Endothelial cell of umbilical vein (primary cell): ENCODE data around the gene CD44. TPM values are rescaled to one million over a fixed set of nuclear protein-coding genes. Genes with fewer than 3 reads are reported as not detected.

Experiments used
- BruUV-seq: library from RNA; stranded (reverse); fragments of 400-500 nt; replicated peaks from 2 replicates; lab custom pipeline; 2021; lab: Mats Ljungman, UMichigan
- CTCF ChIA-PET: fragments of 300-600, 350-600 bp; sonication (Branson Sonifier 250); formaldehyde crosslinking; loops from one replicate; lab custom pipeline; 2021; ENCODE audit warnings: antibody characterized with exemption, inconsistent platforms; lab: Charles Lee
- POLR2A ChIA-PET: fragments of 300-600, 350-600 bp; sonication (Branson Sonifier 250); formaldehyde crosslinking; loops from one replicate; lab custom pipeline; 2021; ENCODE audit warnings: antibody characterized with exemption, inconsistent platforms; lab: Charles Lee
- DNase-seq: peaks from one replicate; pipeline ENCODE4 v3.0.0-alpha.2; 2011; ENCODE audit warnings: low read depth, low spot score
- FAIRE-seq: peaks from 2 replicates; lab custom pipeline; 2011; peaks lifted over from hg19 to GRCh38; lab: Jason Lieb, UNC
- H2AFZ ChIP-seq: 2 replicates; pipeline ENCODE4 v1.6.0; 2012; ENCODE audit warnings: low read depth, low read length, control low read depth, inconsistent platforms
- H3K27ac ChIP-seq: 2 replicates; pipeline ENCODE4 v1.5.1; 2011; ENCODE audit warnings: low read depth, mild to moderate bottlenecking, control low read depth, low read length, moderate library complexity; ENCODE audit not compliant: insufficient read depth
- H3K27me3 ChIP-seq, 2 experiments: 2 replicates each; pipeline versions ENCODE4 v1.6.0 to v1.6.1; 2011; ENCODE audit warnings: low read length in 2 of 2, mixed read lengths in 1 of 2; ENCODE audit not compliant: control insufficient read depth in 2 of 2, insufficient read depth in 2 of 2
- H3K36me3 ChIP-seq, 2 experiments: 2 replicates in 1 of 2; 3 replicates in 1 of 2; pipeline ENCODE4 v1.5.1; 2011; ENCODE audit warnings: low read length in 2 of 2, mild to moderate bottlenecking in 1 of 2, moderate library complexity in 1 of 2; ENCODE audit not compliant: control insufficient read depth in 2 of 2, insufficient read depth in 2 of 2; ENCODE audit errors: extremely low read depth in 1 of 2
- H3K4me1 ChIP-seq: 3 replicates; pipeline ENCODE4 v1.5.1; 2011; ENCODE audit warnings: mild to moderate bottlenecking, low read length; ENCODE audit not compliant: control insufficient read depth, insufficient read depth; ENCODE audit errors: extremely low read depth
- H3K4me2 ChIP-seq: 2 replicates; pipeline ENCODE4 v1.6.1; 2011; ENCODE audit warnings: low read length, control low read depth, mixed read lengths; ENCODE audit not compliant: insufficient read depth
- H3K4me3 ChIP-seq, 3 experiments: fragments of 200-600 bp in 1 of 3; sonication (generic), shearing (Covaris generic) in 1 of 3; replicated peaks in 1 of 3; 2 replicates each; pipeline ENCODE4 v1.5.1; 2011 to 2016; ENCODE audit warnings: control low read depth in 3 of 3, low read length in 3 of 3, mild to moderate bottlenecking in 2 of 3, inconsistent platforms in 1 of 3, low read depth in 1 of 3, moderate library complexity in 1 of 3; ENCODE audit not compliant: insufficient read depth in 1 of 3
- H3K79me2 ChIP-seq: 2 replicates; pipeline ENCODE4 v1.6.0; 2012; ENCODE audit warnings: low read length, inconsistent platforms; ENCODE audit not compliant: control insufficient read depth, insufficient read depth
- H3K9ac ChIP-seq: replicated peaks from 2 replicates; pipeline ENCODE3; 2011; ENCODE audit warnings: low read length, control low read depth; ENCODE audit not compliant: insufficient read depth; ENCODE audit errors: extremely low read depth
- H3K9me1 ChIP-seq: replicated peaks from 3 replicates; pipeline ENCODE4 v1.6.0; 2011; ENCODE audit warnings: mild to moderate bottlenecking, low read length; ENCODE audit not compliant: control insufficient read depth, insufficient read depth; ENCODE audit errors: extremely low read depth
- H3K9me3 ChIP-seq: replicated peaks from 2 replicates; pipeline ENCODE4 v1.5.1; 2012; ENCODE audit warnings: low read length, inconsistent platforms; ENCODE audit not compliant: control insufficient read depth, insufficient read depth
- H4K20me1 ChIP-seq: replicated peaks from 2 replicates; pipeline ENCODE3; 2011; ENCODE audit warnings: mild to moderate bottlenecking, low read length; ENCODE audit not compliant: control insufficient read depth, insufficient read depth; ENCODE audit errors: extremely low read depth
- CTCF ChIP-seq, 2 donors: IDR thresholded peaks; 1 replicate in 1 of 2; 2 replicates in 1 of 2; pipeline ENCODE4 v1.5.1; 2011; ENCODE audit warnings: low read length in 2 of 2, mild to moderate bottlenecking in 2 of 2, moderate library complexity in 2 of 2, control low read depth in 1 of 2, inconsistent platforms in 1 of 2, low read depth in 1 of 2; ENCODE audit not compliant: insufficient read depth in 1 of 2; ENCODE audit errors: extremely low read depth in 1 of 2
- EZH2 ChIP-seq: IDR thresholded peaks from 2 replicates; pipeline ENCODE4 v1.6.1; 2012; ENCODE audit warnings: borderline replicate concordance, low read depth, mild to moderate bottlenecking, moderate library complexity, low read length, inconsistent platforms; ENCODE audit not compliant: severe bottlenecking
- FOS ChIP-seq: IDR thresholded peaks from 2 replicates; pipeline ENCODE4 v1.6.1; 2011; ENCODE audit warnings: mild to moderate bottlenecking, low read length, moderate library complexity, borderline replicate concordance; ENCODE audit not compliant: insufficient read depth
- GATA2 ChIP-seq: IDR thresholded peaks from 2 replicates; pipeline ENCODE4 v1.7.0; 2011; ENCODE audit warnings: low read depth, mild to moderate bottlenecking, moderate library complexity, mixed read lengths, low read length; ENCODE audit not compliant: insufficient read length, insufficient read depth
- JUN ChIP-seq: IDR thresholded peaks from 2 replicates; pipeline ENCODE4 v1.6.1; 2011; ENCODE audit warnings: borderline replicate concordance, low read depth; ENCODE audit not compliant: insufficient read length, insufficient read depth
- MYC ChIP-seq: IDR thresholded peaks from one replicate; pipeline ENCODE4 v1.6.1; 2011; ENCODE audit warnings: mild to moderate bottlenecking, low read depth, low read length
- POLR2AphosphoS5 ChIP-seq: IDR thresholded peaks from 2 replicates; pipeline ENCODE4 v1.6.1; 2012; ENCODE audit warnings: low read depth, mild to moderate bottlenecking, control low read depth, low read length, moderate library complexity; ENCODE audit not compliant: insufficient read depth
- dilution Hi-C: fragments of 300-500 bp; cut with MboI; formaldehyde crosslinking; loops from one replicate; pipeline ENCODE4 v1.15.0; 2019; ENCODE audit warnings: low sequenced_read_pairs; ENCODE audit not compliant: extremely low pct_ligation_motif_present
- intact Hi-C: fragments of 100-400 bp; cut with micrococcal nuclease; formaldehyde crosslinking; loops from one replicate; pipeline ENCODE4 v1.10.0; 2022
- polyA plus RNA-seq, 4 experiments: library from polyadenylated mRNA; depleted of rRNA in 3 of 4; stranded (reverse) in 3 of 4; unstranded in 1 of 4; fragments of >200 nt; gene quantifications; 2 replicates each; pipeline versions ENCODE4 v1.2.1 to v1.2.3, GENCODE V29; 2011 to 2012; ENCODE audit warnings: missing spikeins in 1 of 4
- total RNA-seq: library from RNA; stranded (reverse); gene quantifications from 2 replicates; pipeline ENCODE4 v1.2.3, GENCODE V29; 2021

Gene CD44
- total and polyA plus RNA-seq, 2 donors (not counting 3 experiments of a cell fraction or from before 2014, with no cell fraction given) = 25.5 to 26.3 TPM

DNA sequence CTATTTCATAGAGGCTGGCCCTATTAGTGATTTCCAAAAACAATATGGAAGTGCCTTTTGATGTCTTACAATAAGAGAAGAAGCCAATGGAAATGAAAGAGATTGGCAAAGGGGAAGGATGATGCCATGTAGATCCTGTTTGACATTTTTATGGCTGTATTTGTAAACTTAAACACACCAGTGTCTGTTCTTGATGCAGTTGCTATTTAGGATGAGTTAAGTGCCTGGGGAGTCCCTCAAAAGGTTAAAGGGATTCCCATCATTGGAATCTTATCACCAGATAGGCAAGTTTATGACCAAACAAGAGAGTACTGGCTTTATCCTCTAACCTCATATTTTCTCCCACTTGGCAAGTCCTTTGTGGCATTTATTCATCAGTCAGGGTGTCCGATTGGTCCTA, 91.4 kb downstream of the CD44 start:
- ChIA-PET CTCF (interaction anchor here (1.4 kb wide), 1 partner anchor 9 kb away, joined by 4 read pairs; no protein-coding TSS in a partner anchor), POLR2A (no interaction called here)
- H3K9me1 ChIP-seq = no peaks in the 10 kb centered on the region
- no peaks in the 10 kb centered on the region for H4K20me1 ChIP-seq
- no peaks in the 10 kb centered on the region for H3K79me2 ChIP-seq
- no peak overlapping the region for H3K27ac ChIP-seq
- no peaks in the 10 kb centered on the region for H3K4me1 ChIP-seq
- no peak overlapping the region for H3K4me2 ChIP-seq
- TF ChIP-seq POLR2AphosphoS5 (no peak), FOS (no peak), CTCF (IDR thresholded peaks at IDR 0.05; ENCODE audit: extremely low read depth in 1 of 2, insufficient read depth in 1 of 2, low read depth in 1 of 2, low read length in 2 of 2) (no peak)
- FAIRE-seq = no peak
- no peaks in the 10 kb centered on the region for H3K9me3 ChIP-seq
- H3K9ac ChIP-seq = no peak overlapping the region
- dilution Hi-C loops (no loop called here), intact Hi-C loops (loop anchor here (10.0 kb wide), 1 partner anchor 646 kb away; no protein-coding TSS in a partner anchor)
- no peak overlapping the region for H2AFZ ChIP-seq
- no peaks in the 10 kb centered on the region for H3K27me3 ChIP-seq
- H3K4me3 ChIP-seq = no peak overlapping the region
- BruUV-seq = no TSS peak
- DNase-seq = no peak
- no peaks in the 10 kb centered on the region for H3K36me3 ChIP-seq

- no peaks in the 10 kb centered on the region for H3K36me3 ChIP-seq
- H2AFZ ChIP-seq = no peak overlapping the region
- H3K79me2 ChIP-seq = no peaks in the 10 kb centered on the region
- POLR2A ChIA-PET = no interaction called here
- no peak overlapping the region for H3K4me2 ChIP-seq
- H3K9me1 ChIP-seq = no peaks in the 10 kb centered on the region
- DNase-seq (no peak), FAIRE-seq (no peak)
- no peaks in the 10 kb centered on the region for H3K27me3 ChIP-seq
- no TSS peak for BruUV-seq
- H4K20me1 ChIP-seq = no peaks in the 10 kb centered on the region
- no peaks in the 10 kb centered on the region for H3K9me3 ChIP-seq
- CTCF ChIA-PET = interaction anchor here (1.1 kb wide), 1 partner anchor 305 kb away, joined by 5 read pairs; no protein-coding TSS in a partner anchor
- H3K9ac ChIP-seq = no peak overlapping the region
- intact Hi-C loops (loop anchor here (10.0 kb wide), 1 partner anchor 646 kb away; no protein-coding TSS in a partner anchor), dilution Hi-C loops (no loop called here)
- H3K27ac ChIP-seq = no peak overlapping the region
- H3K4me1 ChIP-seq = no peaks in the 10 kb centered on the region
- TF ChIP-seq GATA2 = no peak
- no peak for TF ChIP-seq EZH2
- TF ChIP-seq CTCF (IDR thresholded peaks at IDR 0.05; ENCODE audit: extremely low read depth in 1 of 2, insufficient read depth in 1 of 2, low read depth in 1 of 2, low read length in 2 of 2) = no peak
- no peak for TF ChIP-seq MYC
- no peak for TF ChIP-seq JUN
- TF ChIP-seq FOS = no peak
- no peak overlapping the region for H3K4me3 ChIP-seq
These were observed 92.3 kb downstream of the CD44 start for GRCh38 chr11:35231076-35231860.
